Thoracic aorta (tissue), 2 donors: ENCODE results near the gene NDUFS6. TPM values are rescaled to one million over a fixed set of nuclear protein-coding genes. Genes with fewer than 3 reads are reported as not detected.

Experiments
- ATAC-seq: fragments of 150-250 bp; one replicate; pipeline ENCODE4 v1.8.0; 2017; ENCODE audit warnings: low read depth; ENCODE audit not compliant: insufficient number of reproducible peaks, low FRiP score
- DNase-seq: peaks from one replicate; pipeline ENCODE4 v3.0.0-alpha.2; 2020; ENCODE audit warnings: low spot score
- H3K27ac ChIP-seq, 2 donors: fragments of 200-600 bp; sonication (generic); 1 replicate in 1 of 2; 2 replicates in 1 of 2; pipeline ENCODE4 v1.5.1; 2016; ENCODE audit warnings: mild to moderate bottlenecking in 2 of 2, moderate library complexity in 2 of 2
- H3K27me3 ChIP-seq: fragments of 200-600 bp; sonication (generic); replicated peaks from 2 replicates; pipeline ENCODE4 v1.6.0; 2016; ENCODE audit warnings: mild to moderate bottlenecking; ENCODE audit not compliant: insufficient read depth
- H3K36me3 ChIP-seq: fragments of 200-600 bp; sonication (generic); one replicate; pipeline ENCODE4 v1.5.1; 2016
- H3K4me1 ChIP-seq, 2 donors: fragments of 200-600 bp; sonication (generic); 1 replicate in 1 of 2; 2 replicates in 1 of 2; pipeline versions ENCODE4 v1.5.1 to v1.6.0; 2016; ENCODE audit warnings: low read depth in 2 of 2, mild to moderate bottlenecking in 1 of 2; ENCODE audit not compliant: control insufficient read depth in 1 of 2
- H3K4me3 ChIP-seq: fragments of 200-600 bp; sonication (generic); 2 replicates; pipeline ENCODE4 v1.5.1; 2016; ENCODE audit warnings: mild to moderate bottlenecking
- H3K9me3 ChIP-seq: fragments of 200-600 bp; sonication (generic); 2 replicates; pipeline ENCODE4 v1.5.1; 2016
- CTCF ChIP-seq: fragments of 200-600 bp; sonication (generic); IDR thresholded peaks from one replicate; pipeline ENCODE4 v1.5.1; 2019; ENCODE audit warnings: antibody characterized with exemption
- total RNA-seq, 2 donors: library from RNA; depleted of rRNA; stranded (reverse); fragments of >200 nt; gene quantifications; one replicate each; pipeline versions ENCODE4 v1.1.0 to v1.2.3, GENCODE V29; 2016

Gene NDUFS6
- total RNA-seq, 2 donors from 2014 or later, result 25.7 to 26.5 TPM

DNA sequence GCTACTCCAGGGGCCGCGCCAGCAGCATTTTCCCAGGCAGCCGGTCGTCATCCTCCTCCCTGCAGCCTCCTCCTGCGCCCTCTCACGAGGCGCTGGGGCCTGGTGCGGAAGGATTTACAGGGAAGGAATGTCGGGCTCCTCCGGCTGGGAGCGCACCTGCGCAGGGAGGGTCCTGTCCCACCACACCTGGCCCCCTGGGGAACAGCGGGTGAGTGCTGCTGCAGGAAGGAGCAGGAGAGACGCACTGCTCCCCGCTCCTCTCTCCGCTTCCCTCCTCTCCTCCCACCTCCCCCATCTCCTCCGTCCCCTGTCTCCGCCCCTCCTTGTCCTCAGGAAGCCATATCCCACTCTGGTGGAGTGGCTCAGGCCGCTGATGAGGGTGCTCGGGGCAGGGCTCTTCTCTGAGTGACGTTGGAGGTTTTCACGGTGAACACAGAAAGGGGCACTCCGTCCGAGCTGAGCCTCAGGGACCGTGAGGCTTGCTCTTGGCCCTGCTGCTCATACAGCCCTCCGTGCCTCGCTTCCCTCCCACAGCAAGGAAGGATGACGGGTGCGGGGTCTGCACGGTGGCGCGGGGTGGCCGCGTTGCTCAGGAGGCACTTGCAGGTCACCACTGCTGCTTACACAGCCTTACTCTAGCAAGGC, 50.2 kb downstream of the NDUFS6 start:
- DNase-seq (no peak), ATAC-seq (no peak)
- H3K4me1 ChIP-seq, result no peaks in the 10 kb centered on the region
- H3K9me3 ChIP-seq, result no peaks in the 10 kb centered on the region
- no peak for TF ChIP-seq CTCF
- H3K27ac ChIP-seq, result no peak overlapping the region
- no peaks in the 10 kb centered on the region for H3K27me3 ChIP-seq
- no peak overlapping the region for H3K4me3 ChIP-seq
- no peaks in the 10 kb centered on the region for H3K36me3 ChIP-seq

- no peak overlapping the region for H3K27ac ChIP-seq
- H3K4me1 ChIP-seq, result no peaks in the 10 kb centered on the region
- ATAC-seq (no peak), DNase-seq (no peak)
- H3K9me3 ChIP-seq, result no peaks in the 10 kb centered on the region
- H3K27me3 ChIP-seq, result no peaks in the 10 kb centered on the region
- no peak overlapping the region for H3K4me3 ChIP-seq
- TF ChIP-seq CTCF, result no peak
- no peaks in the 10 kb centered on the region for H3K36me3 ChIP-seq
These were observed 51.2 kb downstream of the NDUFS6 start for GRCh38 chr5:1852324-1852947.

- Histone ChIP-seq H3K36me3 (no peaks in the 10 kb centered on the region), H3K9me3 (no peaks in the 10 kb centered on the region), H3K27me3 (no peaks in the 10 kb centered on the region), H3K27ac (no peak overlapping the region), H3K4me1 (no peaks in the 10 kb centered on the region), H3K4me3 (no peak overlapping the region)
- DNase-seq (no peak), ATAC-seq (no peak)
- no peak for TF ChIP-seq CTCF
These were observed 52.3 kb downstream of the NDUFS6 start for GRCh38 chr5:1853531-1853930.

GRCh38 chr5:1855075-1855474, 53.9 kb downstream of the NDUFS6 start:
- H3K27ac ChIP-seq, result no peak overlapping the region
- H3K27me3 ChIP-seq, result no peaks in the 10 kb centered on the region
- H3K4me1 ChIP-seq, result no peaks in the 10 kb centered on the region
- ATAC-seq (no peak), DNase-seq (no peak)
- H3K9me3 ChIP-seq, result no peaks in the 10 kb centered on the region
- H3K4me3 ChIP-seq, result no peak overlapping the region
- TF ChIP-seq CTCF, result no peak
- no peaks in the 10 kb centered on the region for H3K36me3 ChIP-seq

- H3K9me3 ChIP-seq, result no peaks in the 10 kb centered on the region
- no peak overlapping the region for H3K4me3 ChIP-seq
- ATAC-seq (no peak), DNase-seq (no peak)
- no peaks in the 10 kb centered on the region for H3K27me3 ChIP-seq
- no peaks in the 10 kb centered on the region for H3K4me1 ChIP-seq
- H3K36me3 ChIP-seq, result no peaks in the 10 kb centered on the region
- H3K27ac ChIP-seq, result no peak overlapping the region
- no peak for TF ChIP-seq CTCF
These were observed 54.4 kb downstream of the NDUFS6 start for GRCh38 chr5:1855596-1855995.
